HS-27A (cell line): ENCODE measurements around the gene CDH5.
A peak's percentile ranks its signal among the peaks of the same experiment; 100 is the strongest.

Experiments
- DNase-seq: peaks from one replicate; pipeline ENCODE4 v3.0.0-alpha.2; 2012; ENCODE audit warnings: low read depth, missing footprints

CDH5 gene

GRCh38 chr16:66390346-66391108, 24.0 kb downstream of the CDH5 start:
- no peak for DNase-seq

- DNase-seq: no peak
These were observed 25.5 kb downstream of the CDH5 start for GRCh38 chr16:66391726-66392670.

GRCh38 chr16:66395806-66396555, 29.5 kb downstream of the CDH5 start:
- DNase-seq: no peak

GRCh38 chr16:66397736-66398433, 31.4 kb downstream of the CDH5 start:
- no peak for DNase-seq

GRCh38 chr16:66399031-66399430, 32.5 kb downstream of the CDH5 start:
- DNase-seq: no peak

- DNase-seq: no peak
These were observed 33.4 kb downstream of the CDH5 start for GRCh38 chr16:66399930-66400329.

GRCh38 chr16:66400503-66401380, 34.3 kb downstream of the CDH5 start:
- DNase-seq: no peak

GRCh38 chr16:66401610-66402009, 35.1 kb downstream of the CDH5 start:
- DNase-seq: no peak

GRCh38 chr16:66402166-66402565, 35.7 kb downstream of the CDH5 start:
- DNase-seq: no peak

GRCh38 chr16:66402591-66403230, 36.2 kb downstream of the CDH5 start:
- no peak for DNase-seq

GRCh38 chr16:66403531-66404145, 37.1 kb downstream of the CDH5 start:
- DNase-seq: no peak

GRCh38 chr16:66405057-66405783, 38.7 kb downstream of the CDH5 start:
- DNase-seq: no peak

- peak; percentile 48 for DNase-seq
These were observed 40.2 kb downstream of the CDH5 start for GRCh38 chr16:66406534-66407221.

- no peak for DNase-seq
These were observed 41.9 kb downstream of the CDH5 start for GRCh38 chr16:66408163-66409048.

GRCh38 chr16:66409156-66409555, 42.7 kb downstream of the CDH5 start:
- DNase-seq: peak; percentile 34

- no peak for DNase-seq
These were observed 45.7 kb downstream of the CDH5 start for GRCh38 chr16:66412182-66412581.

GRCh38 chr16:66414891-66415290, 48.4 kb downstream of the CDH5 start:
- DNase-seq: no peak
